K562 (cell line): ENCODE data around the gene CFL1. TPM values are rescaled to one million over a fixed set of nuclear protein-coding genes. Genes with fewer than 3 reads are reported as not detected.
A peak's percentile ranks its signal among the peaks of the same experiment; 100 is the strongest.

ENCODE experiments used
- ATAC-seq: fragments of 200-7000 bp; cut with Tn5 transposase; 3 replicates; pipeline ENCODE4 v1.9.1; 2020; ENCODE audit warnings: moderate library complexity
- BruUV-seq: library from RNA; stranded (reverse); fragments of 400-500 nt; replicated peaks from 2 replicates; lab custom pipeline; 2021; lab: Mats Ljungman, UMichigan
- CTCF ChIA-PET: fragments of 300-600 bp; formaldehyde crosslinking; extraction: SDS; loops from one replicate; lab custom pipeline; 2021; ENCODE audit warnings: low intra/inter-chr PET ratio; lab: Yijun Ruan, JAX
- POLR2A ChIA-PET: fragments of 300-600, 350-650 bp; sonication (Branson Sonifier 250); formaldehyde crosslinking; extraction: SDS; loops from one replicate; lab custom pipeline; 2021; ENCODE audit warnings: antibody characterized with exemption, inconsistent platforms; lab: Yijun Ruan, JAX
- DNase-seq, 4 experiments: peaks; one replicate each; pipeline versions ENCODE4 v3.0.0 to v3.0.0-alpha.2; 2011 to 2018; ENCODE audit warnings: low spot score in 3 of 4, mixed read lengths in 3 of 4; ENCODE audit errors: extremely low read depth in 1 of 4
- FAIRE-seq: peaks from 2 replicates; lab custom pipeline; 2011; peaks lifted over from hg19 to GRCh38; lab: Jason Lieb, UNC
- H2AFZ ChIP-seq: 2 replicates; pipeline ENCODE4 v1.6.0; 2011; ENCODE audit warnings: low read depth, low read length, control low read depth, inconsistent platforms
- H3K27ac ChIP-seq: fragments of 200-600 bp; 3 replicates; pipeline ENCODE4 v1.8.0; 2011; ENCODE audit warnings: low read depth, mild to moderate bottlenecking, control low read depth, inconsistent platforms, low read length, moderate library complexity, mixed read lengths; ENCODE audit errors: extremely low read depth
- H3K27me3 ChIP-seq, 2 experiments: fragments of 300-600 bp in 1 of 2; 2 replicates in 1 of 2; 3 replicates in 1 of 2; pipeline versions ENCODE4 v1.6.0 to v1.8.0; 2011; ENCODE audit warnings: inconsistent platforms in 2 of 2, low read length in 2 of 2, mild to moderate bottlenecking in 1 of 2, mixed read lengths in 1 of 2, moderate library complexity in 1 of 2; ENCODE audit not compliant: control insufficient read depth in 2 of 2, insufficient read depth in 2 of 2
- H3K36me3 ChIP-seq: fragments of 300-600 bp; 3 replicates; pipeline ENCODE4 v1.8.0; 2011; ENCODE audit warnings: mild to moderate bottlenecking, low read length, inconsistent platforms; ENCODE audit not compliant: control insufficient read depth, insufficient read depth
- H3K4me1 ChIP-seq, 2 experiments: fragments of 200-600 bp in 1 of 2; replicated peaks in 1 of 2; 2 replicates in 1 of 2; 3 replicates in 1 of 2; pipeline versions ENCODE4 v1.5.1 to v1.8.0; 2011; ENCODE audit warnings: inconsistent platforms in 2 of 2, low read length in 2 of 2, mild to moderate bottlenecking in 1 of 2, mixed read lengths in 1 of 2, moderate library complexity in 1 of 2; ENCODE audit not compliant: control insufficient read depth in 2 of 2, insufficient read depth in 2 of 2
- H3K4me2 ChIP-seq: 2 replicates; pipeline ENCODE4 v1.6.1; 2011; ENCODE audit warnings: low read length, control low read depth, inconsistent platforms, mixed read lengths; ENCODE audit not compliant: insufficient read depth
- H3K4me3 ChIP-seq: fragments of 200-600 bp; sonication (generic), shearing (Covaris generic); 2 replicates; pipeline ENCODE4 v1.5.1; 2016; ENCODE audit warnings: control low read depth, inconsistent platforms
- H3K79me2 ChIP-seq: fragments of 200-600 bp; 3 replicates; pipeline ENCODE4 v1.8.0; 2011; ENCODE audit warnings: low read length, inconsistent platforms; ENCODE audit not compliant: control insufficient read depth, insufficient read depth
- H3K9ac ChIP-seq, 2 experiments: 2 replicates each; pipeline versions ENCODE4 v1.6.0 to v1.6.1; 2011; ENCODE audit warnings: low read depth in 2 of 2, low read length in 2 of 2, control low read depth in 1 of 2, inconsistent platforms in 1 of 2, mild to moderate bottlenecking in 1 of 2, mixed read lengths in 1 of 2; ENCODE audit not compliant: insufficient read depth in 1 of 2
- H3K9me1 ChIP-seq: one replicate; pipeline ENCODE4 v1.6.0; 2011; ENCODE audit warnings: inconsistent platforms, mild to moderate bottlenecking, low read length, moderate library complexity; ENCODE audit not compliant: control insufficient read depth, insufficient read depth
- H3K9me3 ChIP-seq: replicated peaks from 2 replicates; pipeline ENCODE4 v1.5.1; 2011; ENCODE audit warnings: low read depth, low read length, inconsistent platforms; ENCODE audit not compliant: control insufficient read depth, insufficient read depth
- H4K20me1 ChIP-seq: replicated peaks from 2 replicates; pipeline ENCODE4 v1.6.1; 2011; ENCODE audit warnings: low read length, inconsistent platforms, mixed read lengths; ENCODE audit not compliant: control insufficient read depth, insufficient read depth
- CBX8 ChIP-seq: fragments of 200-600 bp; sonication (generic); IDR thresholded peaks from 2 replicates; pipeline ENCODE4 v1.6.1; 2012; ENCODE audit warnings: borderline replicate concordance, mixed run types, low read depth, mild to moderate bottlenecking, moderate library complexity, mixed read lengths, low read length, control low read depth, inconsistent platforms; ENCODE audit not compliant: poor library complexity, severe bottlenecking; ENCODE audit errors: extremely low read depth
- ETV5 ChIP-seq: sonication (generic); formaldehyde crosslinking; IDR thresholded peaks from 2 replicates; pipeline ENCODE4 v1.4.0; 2020; ENCODE audit warnings: low read depth, mild to moderate bottlenecking, missing genetic modification reagents
- HDAC2 ChIP-seq: fragments of 450-650 bp; IDR thresholded peaks from 2 replicates; pipeline ENCODE4 v1.6.1; 2016; ENCODE audit warnings: mild to moderate bottlenecking
- KDM1A ChIP-seq, 2 experiments: fragments of 450-650 bp; IDR thresholded peaks; 2 replicates each; pipeline ENCODE4 v1.6.1; 2016; ENCODE audit warnings: mild to moderate bottlenecking in 2 of 2
- KLF13 ChIP-seq: fragments of 450-650 bp; IDR thresholded peaks from 2 replicates; pipeline ENCODE4 v1.6.1; 2016; ENCODE audit warnings: missing genetic modification characterization, low read depth, mild to moderate bottlenecking, missing compliant biosample characterization, moderate library complexity, borderline replicate concordance
- LCOR ChIP-seq: sonication (generic); formaldehyde crosslinking; IDR thresholded peaks from 2 replicates; pipeline ENCODE4 v1.8.0; 2022; ENCODE audit warnings: mild to moderate bottlenecking, missing genetic modification reagents
- POLR2AphosphoS2 ChIP-seq: IDR thresholded peaks from 2 replicates; pipeline ENCODE4 v1.6.1; 2012; ENCODE audit warnings: low read length, improper control_type of control experiment
- RFX5 ChIP-seq: IDR thresholded peaks from 2 replicates; pipeline ENCODE4 v1.6.1; 2011; ENCODE audit warnings: low read depth, mild to moderate bottlenecking, improper control_type of control experiment, low read length
- RREB1 ChIP-seq: fragments of 250-450 bp; sonication (Bioruptor Pico); IDR thresholded peaks from 2 replicates; pipeline ENCODE4 v1.4.0; 2020
- SIN3B ChIP-seq: fragments of 450-650 bp; IDR thresholded peaks from 2 replicates; pipeline ENCODE4 v1.6.1; 2017; ENCODE audit warnings: low read depth, mild to moderate bottlenecking, moderate library complexity
- SMAD4 ChIP-seq: fragments of 250-450 bp; sonication (Bioruptor Pico); conservative IDR thresholded peaks from 2 replicates; pipeline ENCODE4 v1.8.0; 2021; ENCODE audit warnings: inconsistent platforms, mild to moderate bottlenecking, moderate library complexity
- ZFX ChIP-seq: sonication (generic); formaldehyde crosslinking; IDR thresholded peaks from 2 replicates; pipeline ENCODE4 v1.8.0; 2022; ENCODE audit warnings: mild to moderate bottlenecking, missing genetic modification reagents, moderate library complexity
- ZNF512 ChIP-seq: IDR thresholded peaks from 2 replicates; pipeline ENCODE4 v1.6.1; 2016; ENCODE audit warnings: missing genetic modification characterization, missing compliant biosample characterization
- ZNF766 ChIP-seq: fragments of 200-800 bp; sonication (Bioruptor generic); conservative IDR thresholded peaks from 2 replicates; pipeline ENCODE4 v1.6.1; 2016; ENCODE audit warnings: missing genetic modification characterization, missing compliant biosample characterization
- WGBS: fragments of 100-300 bp; shearing (Covaris generic); methylation state at CpG from one replicate; pipeline ENCODE4 v1.1.6; 2016; ENCODE audit warnings: low coverage, mixed read lengths; ENCODE audit not compliant: insufficient coverage; ENCODE audit errors: missing lambda C conversion rate; 5-methylcytosine and 5-hydroxymethylcytosine counted together
- in situ Hi-C: fragments of 300-500 bp; cut with MboI; formaldehyde crosslinking; loops from 4 replicates; pipeline ENCODE4 v1.15.0; 2018; ENCODE audit warnings: inconsistent platforms, mixed read lengths
- intact Hi-C: fragments of 100-400 bp; cut with micrococcal nuclease; formaldehyde crosslinking; loops from 2 replicates; pipeline ENCODE4 v1.14.2; 2022
- polyA plus RNA-seq, 8 experiments: library from polyadenylated mRNA; depleted of rRNA in 4 of 8; stranded (reverse) in 5 of 8; unstranded in 3 of 8; fragments of >200 nt; fragmentation: Nextera tagmentation in 2 of 8; fragmentation: Illumina TruSeq in 1 of 8; extraction: Ambion mirVana in 2 of 8; extraction: Trizol in 1 of 8; gene quantifications; 2 replicates each; pipeline versions ENCODE4 v1.2.1 to v1.2.3, GENCODE V29; 2011 to 2014; ENCODE audit warnings: inconsistent platforms in 1 of 8, missing spikeins in 1 of 8
- total RNA-seq, 7 experiments: library from RNA; depleted of rRNA in 6 of 7; stranded (reverse); fragments of >200 nt in 6 of 7; fragmentation: Illumina TruSeq in 2 of 7; extraction: Trizol in 2 of 7; gene quantifications; 2 replicates each; pipeline versions ENCODE4 v1.2.1 to v1.2.3, GENCODE V29; 2011 to 2021; ENCODE audit warnings: low replicate concordance in 1 of 7

The CFL1 gene
- total and polyA plus RNA-seq, 9 of the 15 experiments (the other 6 are each of a cell fraction or from before 2014, with no cell fraction given): 105 to 1,101 (median 859) TPM

GRCh38 chr11:65856689-65857499 is 1.1 kb downstream of the CFL1 start:
- H3K9me3 ChIP-seq: no peaks in the 10 kb centered on the region
- peak overlapping the region; percentile 95 for H3K4me2 ChIP-seq
- DNase-seq (peak; percentile 61 to 84 (median 70)), FAIRE-seq (peak; percentile 66), ATAC-seq (peak; percentile 32)
- H3K9me1 ChIP-seq: peaks cover 11% of the 10 kb centered on the region
- peak overlapping the region; percentile 73 for H2AFZ ChIP-seq
- in situ Hi-C loops (no loop called here), intact Hi-C loops (loop anchor here (5.0 kb wide), 1 partner anchor 45 kb away; the partner anchor contains the start of gene FOSL1)
- peak overlapping the region; percentile 98 to 99 for H3K9ac ChIP-seq
- H3K36me3 ChIP-seq: peaks cover 57% of the 10 kb centered on the region
- H3K4me3 ChIP-seq: peak overlapping the region; percentile 95
- no TSS peak for BruUV-seq
- H3K27ac ChIP-seq: peak overlapping the region; percentile 96
- 2% methylated on average over 57 of the region's 57 CpGs for WGBS
- peaks cover 60% of the 10 kb centered on the region for H3K79me2 ChIP-seq
- peaks cover 11 to 59% of the 10 kb centered on the region in 2 experiments for H3K4me1 ChIP-seq
- ChIA-PET POLR2A (interaction anchor here (0.5 to 5.6 kb wide), 15 partner anchors 10 to 229 kb away, joined by 3 to 151 read pairs (median 6); partner anchors contain the start of genes CCDC85B, FIBP, FOSL1 and RNASEH2C), CTCF (no interaction called here)
- no peaks in the 10 kb centered on the region; a peak in 1 of 5 replicates for H3K27me3 ChIP-seq
- H4K20me1 ChIP-seq: peaks cover 22% of the 10 kb centered on the region
- TF ChIP-seq RREB1 (CRISPR knock-in tag): peak; percentile 34; the same call in 1 of the 2 replicates
- TF ChIP-seq KDM1A (IDR thresholded peaks at IDR 0.05): no peak
- no peak for TF ChIP-seq ZNF512 (tag)
- peak; percentile 89 for TF ChIP-seq ZFX
- no peak for TF ChIP-seq SIN3B
- peak; percentile 36; the same call in 1 of the 2 replicates for TF ChIP-seq LCOR
- TF ChIP-seq HDAC2: peak; percentile 75; the same call in 1 of the 2 replicates
- no peak for TF ChIP-seq CBX8
- peak; percentile 86 for TF ChIP-seq KLF13
- no peak for TF ChIP-seq RFX5
- no peak; the same call in 1 of the 2 replicates for TF ChIP-seq POLR2AphosphoS2
- TF ChIP-seq ETV5 (CRISPR knock-in tag): peak; percentile 86
- TF ChIP-seq SMAD4 (CRISPR knock-in tag): no peak
- TF ChIP-seq ZNF766: no peak
